Measurements from ENCODE around the gene SP5. TPM values are rescaled to one million over a fixed set of nuclear protein-coding genes. Genes with fewer than 3 reads are reported as not detected.
"Not testable (repeated sequence)": the region's sequence is repeated elsewhere in the genome, so short reads cannot be mapped to it uniquely, and the experiment has no call there.

SP5 gene
- total RNA-seq, 4 donors from 2014 or later, result 1.8 to 6.5 (median 3.2) TPM

DNA sequence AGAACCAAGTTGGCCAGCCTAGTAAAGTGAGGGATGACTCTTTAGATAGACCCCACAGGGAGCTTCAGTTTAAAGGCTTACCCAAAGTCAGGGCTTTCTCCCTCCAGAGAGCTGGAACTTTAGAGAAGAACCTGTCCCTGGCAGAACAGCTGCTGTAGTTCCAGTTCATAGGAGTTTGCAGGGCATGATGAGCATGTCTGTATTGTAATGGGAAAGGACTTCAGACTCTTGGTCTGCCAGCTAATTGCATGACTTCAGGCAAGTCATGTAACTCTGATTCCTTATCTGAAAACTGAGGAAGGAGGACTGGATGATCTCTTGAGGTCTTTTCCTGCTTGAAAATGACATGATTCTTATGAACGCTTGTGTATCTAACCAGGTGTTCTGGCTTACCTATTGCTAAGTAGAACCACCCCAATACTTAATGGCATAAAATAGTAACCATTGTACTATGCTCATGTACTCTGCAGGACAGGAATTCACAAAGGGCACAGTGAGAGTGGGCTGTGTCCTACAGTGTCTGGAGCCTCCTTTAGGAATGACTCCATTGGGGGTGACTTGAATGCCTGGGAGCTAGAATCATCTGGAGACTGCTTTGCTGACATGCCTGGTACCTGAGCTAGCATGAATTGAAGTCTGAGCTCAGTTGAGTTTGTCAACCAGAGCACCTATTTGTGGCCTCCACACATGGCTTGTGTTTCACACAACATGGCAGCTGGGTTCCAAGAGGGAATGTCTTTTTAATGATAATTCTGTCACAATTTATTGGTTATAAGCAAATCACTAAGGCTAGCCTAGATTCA lies 18.9 kb downstream of the SP5 start:
- intact Hi-C loops (cut with DNase I; ENCODE audit: low total_unique reads), result no loop called here
- H3K4me3 ChIP-seq (ENCODE audit: low read depth, poor library complexity, severe bottlenecking), result no peak overlapping the region
- no peak for DNase-seq (ENCODE audit: low spot score in 2 of 2)
- WGBS, 2 donors, result 0 to 63% methylated on average over 1 of the region's 1 CpG
- no peak for TF ChIP-seq POLR2A (IDR thresholded peaks at IDR 0.05)
- TF ChIP-seq, protein P1, sequence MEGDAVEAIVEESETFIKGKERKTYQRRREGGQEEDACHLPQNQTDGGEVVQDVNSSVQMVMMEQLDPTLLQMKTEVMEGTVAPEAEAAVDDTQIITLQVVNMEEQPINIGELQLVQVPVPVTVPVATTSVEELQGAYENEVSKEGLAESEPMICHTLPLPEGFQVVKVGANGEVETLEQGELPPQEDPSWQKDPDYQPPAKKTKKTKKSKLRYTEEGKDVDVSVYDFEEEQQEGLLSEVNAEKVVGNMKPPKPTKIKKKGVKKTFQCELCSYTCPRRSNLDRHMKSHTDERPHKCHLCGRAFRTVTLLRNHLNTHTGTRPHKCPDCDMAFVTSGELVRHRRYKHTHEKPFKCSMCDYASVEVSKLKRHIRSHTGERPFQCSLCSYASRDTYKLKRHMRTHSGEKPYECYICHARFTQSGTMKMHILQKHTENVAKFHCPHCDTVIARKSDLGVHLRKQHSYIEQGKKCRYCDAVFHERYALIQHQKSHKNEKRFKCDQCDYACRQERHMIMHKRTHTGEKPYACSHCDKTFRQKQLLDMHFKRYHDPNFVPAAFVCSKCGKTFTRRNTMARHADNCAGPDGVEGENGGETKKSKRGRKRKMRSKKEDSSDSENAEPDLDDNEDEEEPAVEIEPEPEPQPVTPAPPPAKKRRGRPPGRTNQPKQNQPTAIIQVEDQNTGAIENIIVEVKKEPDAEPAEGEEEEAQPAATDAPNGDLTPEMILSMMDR (IDR thresholded peaks at IDR 0.05), result no peak

DNA sequence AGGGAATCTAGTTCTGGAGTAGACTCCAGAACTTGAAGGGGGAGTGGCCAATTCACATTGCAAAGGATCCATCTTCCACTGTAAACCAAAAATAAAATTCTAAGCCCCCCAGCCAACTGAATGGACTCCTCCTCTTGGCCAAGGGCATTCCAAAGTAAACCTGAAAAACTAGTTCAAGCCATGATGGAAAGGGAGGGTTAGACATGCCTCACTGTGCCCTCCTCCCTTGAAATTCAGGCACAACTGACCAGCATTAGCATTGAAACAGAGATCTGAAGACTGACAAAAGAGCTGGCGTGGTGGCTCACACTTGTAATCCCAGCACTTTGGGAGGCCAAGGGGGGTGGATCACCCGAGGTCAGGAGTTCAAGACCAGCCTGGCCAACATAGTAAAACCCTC lies 19.5 kb downstream of the SP5 start:
- WGBS, 2 donors, result 74 to 88% methylated on average over 2 of the region's 2 CpGs
- H3K4me3 ChIP-seq (ENCODE audit: low read depth, poor library complexity, severe bottlenecking); DNase-seq (ENCODE audit: low spot score in 2 of 2); intact Hi-C loops (cut with DNase I; ENCODE audit: low total_unique reads): not testable (repeated sequence)

DNA sequence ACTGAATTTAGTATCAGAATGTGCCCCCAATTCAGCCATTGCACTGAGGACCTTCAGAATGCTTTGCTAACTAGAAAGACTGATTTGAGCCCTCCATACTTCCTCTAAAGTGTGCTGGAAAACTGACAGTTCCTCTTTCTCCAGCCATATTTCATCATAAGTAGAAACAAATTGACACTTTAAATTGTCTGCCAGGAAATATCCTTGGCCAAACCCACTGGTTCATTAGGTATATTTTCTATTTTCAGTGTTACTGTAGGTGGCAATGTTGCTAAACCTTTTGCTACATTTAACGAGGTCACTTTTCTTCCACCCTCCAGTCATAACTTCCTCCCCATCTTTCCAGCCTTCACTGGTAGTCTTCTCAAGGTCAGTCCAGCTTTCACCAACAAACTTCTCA lies 21.5 kb downstream of the SP5 start:
- TF ChIP-seq POLR2A (IDR thresholded peaks at IDR 0.05), result no peak
- TF ChIP-seq, protein P1 (IDR thresholded peaks at IDR 0.05), result no peak
- WGBS, 2 donors, result 48 to 54% methylated on average over 1 of the region's 1 CpG
- no peak for DNase-seq (ENCODE audit: low spot score in 2 of 2)
- intact Hi-C loops (cut with DNase I; ENCODE audit: low total_unique reads), result no loop called here
- H3K4me3 ChIP-seq (ENCODE audit: low read depth, poor library complexity, severe bottlenecking), result no peak overlapping the region

DNA sequence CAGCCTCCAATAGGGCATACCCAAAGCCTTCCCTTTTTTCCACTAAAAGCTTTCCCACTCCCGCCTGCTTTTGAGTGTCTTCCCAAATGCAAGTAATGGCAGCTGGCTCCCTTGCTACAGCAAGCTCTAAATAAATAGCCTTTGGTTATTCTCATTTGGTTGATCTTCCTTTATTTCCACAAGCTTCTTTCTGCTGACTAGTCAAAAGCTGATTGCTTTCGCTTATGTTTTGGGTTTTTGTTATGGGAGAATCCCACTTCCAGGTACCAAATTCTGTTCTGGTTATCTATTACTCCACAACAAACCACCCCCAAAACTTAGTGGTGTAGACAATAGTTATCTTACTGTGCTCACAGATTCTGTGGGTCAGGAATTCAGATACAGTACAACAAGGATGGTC lies 22.3 kb downstream of the SP5 start:
- intact Hi-C loops (cut with DNase I; ENCODE audit: low total_unique reads), result no loop called here
- no peak overlapping the region for H3K4me3 ChIP-seq (ENCODE audit: low read depth, poor library complexity, severe bottlenecking)
- no peak for TF ChIP-seq POLR2A (IDR thresholded peaks at IDR 0.05)
- TF ChIP-seq, protein P1 (IDR thresholded peaks at IDR 0.05), result no peak
- 96 to 98% methylated on average over 2 of the region's 2 CpGs for WGBS, 2 donors
- no peak for DNase-seq (ENCODE audit: low spot score in 2 of 2)

DNA sequence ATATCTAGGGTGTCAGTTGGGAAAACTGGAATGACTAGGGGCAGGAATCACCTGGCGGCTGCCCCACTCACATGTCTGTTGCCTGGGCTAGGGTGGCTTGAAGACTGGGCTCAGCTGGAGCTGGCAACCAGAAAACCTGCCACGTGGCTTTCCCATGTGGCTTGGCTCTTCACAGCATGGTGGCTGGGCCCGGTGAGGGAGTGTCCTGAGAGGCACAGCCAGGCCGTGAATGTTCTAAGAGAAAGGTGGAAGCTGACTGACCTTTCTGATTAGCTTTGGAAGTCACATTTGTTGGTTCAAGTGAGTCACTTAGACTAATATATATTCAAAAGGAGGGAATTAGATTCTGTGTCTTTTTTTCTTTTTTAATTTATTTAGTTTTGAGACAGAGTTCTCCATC lies 22.7 kb downstream of the SP5 start:
- no peak overlapping the region for H3K4me3 ChIP-seq (ENCODE audit: low read depth, poor library complexity, severe bottlenecking)
- no peak for TF ChIP-seq POLR2A (IDR thresholded peaks at IDR 0.05)
- TF ChIP-seq, protein P1 (IDR thresholded peaks at IDR 0.05), result no peak
- no peak for DNase-seq (ENCODE audit: low spot score in 2 of 2)
- intact Hi-C loops (cut with DNase I; ENCODE audit: low total_unique reads), result no loop called here
- WGBS, 2 donors, result 86 to 95% methylated on average over 4 of the region's 4 CpGs

DNA sequence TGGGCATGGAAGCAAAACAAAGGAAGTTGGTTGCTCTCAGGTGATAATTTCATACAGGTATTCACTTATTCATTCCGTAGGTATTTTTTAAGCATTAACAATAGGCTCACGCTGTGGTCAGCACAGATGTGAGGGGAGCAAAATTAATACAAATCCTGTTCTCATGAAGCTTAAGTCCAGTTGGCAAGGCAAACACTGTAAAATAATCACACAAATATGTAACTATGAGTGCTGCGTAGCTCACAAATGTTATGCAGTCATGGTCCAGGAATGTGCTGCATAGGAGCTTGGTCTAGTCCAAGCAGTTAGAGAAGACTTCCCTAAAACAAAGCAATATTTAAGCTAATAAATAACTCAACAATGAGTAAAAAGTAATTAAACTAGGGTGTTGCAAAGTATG lies 23.9 kb downstream of the SP5 start:
- no peak for DNase-seq (ENCODE audit: low spot score in 2 of 2)
- no peak overlapping the region for H3K4me3 ChIP-seq (ENCODE audit: low read depth, poor library complexity, severe bottlenecking)
- TF ChIP-seq, protein P1 (IDR thresholded peaks at IDR 0.05), result no peak
- intact Hi-C loops (cut with DNase I; ENCODE audit: low total_unique reads), result no loop called here
- 55 to 63% methylated on average over 3 of the region's 3 CpGs for whole genome bisulfite sequencing, 2 donors
